Limb (tissue), 2 donors: ENCODE data around the gene RTL5.
"Not testable (repeated sequence)": the region's sequence is repeated elsewhere in the genome, so short reads cannot be mapped to it uniquely, and the experiment has no call there.

Source experiments
- DNase-seq, 2 donors: peaks; one replicate each; pipeline ENCODE4 v3.0.0-alpha.2; 2016; ENCODE audit errors: extremely low spot score in 2 of 2

Gene RTL5

DNA sequence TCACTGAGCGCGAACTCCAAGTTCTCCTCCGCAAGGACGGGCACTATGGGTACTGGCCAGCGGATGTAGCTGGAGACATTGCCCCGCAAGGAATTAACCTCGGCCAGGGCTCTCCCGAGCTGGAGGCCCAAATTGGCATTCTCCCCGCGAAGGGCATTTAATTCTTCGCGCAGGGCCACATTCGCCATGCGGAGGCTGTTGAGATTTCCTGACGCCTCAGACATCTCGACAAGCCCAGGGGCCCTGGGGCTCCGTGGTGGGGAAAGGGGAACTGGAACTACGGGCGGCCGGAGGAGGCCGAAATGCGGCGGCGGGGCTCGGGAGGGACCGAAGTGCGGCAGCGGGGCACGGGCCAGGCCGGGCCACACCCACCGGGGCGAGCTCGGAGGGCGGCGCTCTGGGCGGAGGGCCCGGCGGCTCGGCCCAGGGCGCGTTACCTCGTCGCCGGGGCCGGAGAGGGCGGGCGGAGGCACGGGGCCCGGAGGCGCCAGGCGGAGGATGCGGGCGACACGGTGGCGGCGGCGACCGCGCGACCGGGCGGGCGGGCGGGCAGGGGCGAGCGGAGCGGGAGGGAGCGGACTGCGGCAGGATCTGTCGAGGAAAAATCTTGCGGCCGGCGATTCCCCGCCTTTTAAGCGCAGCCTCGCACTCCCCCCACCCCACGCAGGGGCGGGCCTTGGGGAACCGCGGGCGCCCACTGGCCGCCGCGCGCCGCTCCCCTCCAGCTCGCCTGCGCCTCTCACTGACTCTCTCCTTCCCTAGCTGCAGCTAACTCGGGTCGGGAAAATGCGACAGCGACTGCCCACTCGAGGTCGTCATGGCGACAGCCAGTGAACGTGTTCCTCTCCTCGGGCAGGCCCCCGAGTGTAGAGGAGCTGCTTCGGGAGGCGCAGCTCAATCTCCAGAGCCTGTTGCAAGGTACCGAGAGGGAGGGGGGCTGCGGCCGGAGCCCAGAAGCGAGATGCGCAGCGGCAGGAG lies at the start of gene RTL5:
Gene RTL5, minus strand, starts transcription at position 599 of the 978 bp plus-strand sequence.
- DNase-seq: peak; percentile 77 to 87

GRCh38 chrX:72180539-72180938 lies 48.8 kb upstream of the RTL5 start:
- no peak for DNase-seq

GRCh38 chrX:72176981-72177380 lies 45.3 kb upstream of the RTL5 start:
- no peak for DNase-seq

DNA sequence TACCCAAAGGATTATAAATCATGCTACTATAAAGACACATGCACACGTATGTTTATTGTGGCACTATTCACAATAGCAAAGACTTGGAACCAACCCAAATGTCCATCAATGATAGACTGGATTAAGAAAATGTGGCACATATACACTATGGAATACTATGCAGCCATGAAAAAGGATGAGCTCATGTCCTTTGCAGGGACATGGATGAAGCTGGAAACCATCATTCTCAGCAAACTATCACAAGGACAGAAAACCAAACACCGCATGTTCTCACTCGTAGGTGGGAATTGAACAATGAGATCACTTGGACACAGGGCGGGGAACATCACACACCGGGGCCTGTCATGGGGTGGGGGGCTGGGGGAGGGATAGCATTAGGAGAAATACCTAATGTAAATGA lies 44.6 kb upstream of the RTL5 start:
- DNase-seq: not testable (repeated sequence)

- DNase-seq: no peak
Observed at GRCh38 chrX:72169008-72169728, 37.5 kb upstream of the RTL5 start.

GRCh38 chrX:72165551-72165950 lies 33.8 kb upstream of the RTL5 start:
- DNase-seq: no peak

GRCh38 chrX:72159769-72160168 lies 28.1 kb upstream of the RTL5 start:
- DNase-seq: no peak

- no peak for DNase-seq
Observed at GRCh38 chrX:72158773-72159172, 27.1 kb upstream of the RTL5 start.

DNA sequence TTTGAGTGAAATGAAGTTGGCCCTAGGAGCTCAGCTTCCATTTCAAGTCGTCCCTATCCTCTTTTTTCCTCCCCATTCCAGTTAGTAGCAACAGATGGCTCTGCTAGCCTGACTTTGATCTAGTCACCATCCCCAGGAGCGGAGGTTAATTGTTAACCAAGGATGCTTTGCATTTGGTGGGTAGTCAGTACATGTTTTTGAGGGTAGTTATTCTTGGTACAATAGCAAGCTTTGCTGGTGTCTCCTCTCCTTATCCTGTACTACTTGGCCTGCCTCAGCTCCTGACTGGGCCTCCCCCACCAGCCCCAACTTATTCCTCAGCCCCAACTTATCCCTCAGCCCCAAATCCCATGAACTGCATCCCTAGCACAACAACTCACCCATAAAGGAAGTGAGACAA lies 14.8 kb upstream of the RTL5 start:
- DNase-seq: no peak

GRCh38 chrX:72145181-72145580 lies 13.5 kb upstream of the RTL5 start:
- no peak for DNase-seq

GRCh38 chrX:72143609-72143907 lies 11.8 kb upstream of the RTL5 start:
- DNase-seq: no peak

DNA sequence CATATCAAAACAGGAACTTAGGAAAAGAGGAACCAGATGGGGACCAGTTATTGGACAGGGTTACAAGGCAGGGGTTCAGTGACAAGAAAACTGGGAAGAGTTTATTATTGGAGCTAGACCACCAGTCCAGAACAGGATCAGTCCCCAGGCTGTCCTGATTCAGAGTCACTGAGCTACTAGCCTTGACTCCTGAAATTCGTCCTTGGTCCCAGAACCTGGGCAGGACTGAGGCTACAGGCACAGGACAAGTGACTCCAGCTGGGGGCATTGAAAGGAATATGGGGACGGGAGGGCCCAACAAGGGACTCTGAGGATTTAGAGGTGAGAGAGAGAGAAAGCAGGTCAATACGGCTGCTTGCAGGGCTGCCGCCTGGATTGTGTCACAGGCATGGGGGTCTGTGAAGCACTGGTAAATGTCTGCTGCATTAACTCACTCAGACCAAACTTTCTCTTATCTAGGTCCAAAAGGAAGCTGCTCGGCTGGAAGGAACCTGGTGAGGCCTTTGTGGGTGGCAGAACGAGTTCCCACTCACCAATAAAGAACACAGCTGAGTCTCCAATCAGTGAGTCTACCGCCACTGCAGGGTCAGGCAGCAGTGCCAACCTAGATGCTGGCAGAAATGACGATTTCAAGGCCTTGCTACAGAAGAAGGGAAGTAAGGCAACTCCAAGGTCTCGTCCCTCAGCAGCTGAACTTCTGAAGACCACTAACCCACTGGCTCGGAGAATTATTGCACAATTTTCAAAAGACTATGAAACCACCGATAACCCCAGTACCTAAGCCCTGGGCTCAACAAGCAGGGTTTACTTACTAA lies 11.3 kb upstream of the RTL5 start:
- DNase-seq: no peak

DNA sequence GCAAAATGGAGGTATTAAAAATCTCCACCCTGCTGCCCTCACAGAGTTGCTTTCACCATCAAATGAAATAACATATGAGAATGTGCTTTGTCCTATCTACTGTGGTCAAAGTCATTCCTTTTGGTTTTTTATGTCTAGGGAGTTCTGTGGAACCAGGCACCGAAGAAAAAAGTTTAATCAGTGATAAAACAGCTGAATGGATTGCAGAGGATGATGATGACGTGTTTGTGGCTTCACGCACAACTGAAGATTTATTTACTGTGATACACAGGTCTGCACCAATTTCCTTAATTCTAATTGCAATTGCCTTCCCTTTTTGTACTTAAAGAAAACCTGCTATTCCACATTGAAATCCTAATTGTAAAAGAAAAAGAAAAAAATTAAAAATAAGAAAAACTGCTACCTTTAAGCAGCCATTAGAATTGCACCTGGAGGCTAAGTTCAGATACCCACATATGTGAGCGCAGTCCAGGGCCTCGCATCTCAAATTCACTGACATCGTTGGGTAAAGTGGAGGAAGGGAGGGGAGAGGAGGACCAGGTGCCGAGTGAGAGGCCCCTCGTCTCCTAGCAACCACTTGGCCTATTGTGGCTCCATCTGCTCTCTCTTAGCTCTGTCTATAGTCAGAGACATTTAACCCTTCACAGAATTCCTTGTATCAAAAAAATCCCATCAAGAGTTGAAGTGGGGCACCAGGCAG lies 10.5 kb upstream of the RTL5 start:
- peak; percentile 56 to 58 for DNase-seq

GRCh38 chrX:72141372-72142004 lies 9.8 kb upstream of the RTL5 start:
- DNase-seq: no peak

GRCh38 chrX:72139538-72139937 lies 7.8 kb upstream of the RTL5 start:
- DNase-seq: no peak

DNA sequence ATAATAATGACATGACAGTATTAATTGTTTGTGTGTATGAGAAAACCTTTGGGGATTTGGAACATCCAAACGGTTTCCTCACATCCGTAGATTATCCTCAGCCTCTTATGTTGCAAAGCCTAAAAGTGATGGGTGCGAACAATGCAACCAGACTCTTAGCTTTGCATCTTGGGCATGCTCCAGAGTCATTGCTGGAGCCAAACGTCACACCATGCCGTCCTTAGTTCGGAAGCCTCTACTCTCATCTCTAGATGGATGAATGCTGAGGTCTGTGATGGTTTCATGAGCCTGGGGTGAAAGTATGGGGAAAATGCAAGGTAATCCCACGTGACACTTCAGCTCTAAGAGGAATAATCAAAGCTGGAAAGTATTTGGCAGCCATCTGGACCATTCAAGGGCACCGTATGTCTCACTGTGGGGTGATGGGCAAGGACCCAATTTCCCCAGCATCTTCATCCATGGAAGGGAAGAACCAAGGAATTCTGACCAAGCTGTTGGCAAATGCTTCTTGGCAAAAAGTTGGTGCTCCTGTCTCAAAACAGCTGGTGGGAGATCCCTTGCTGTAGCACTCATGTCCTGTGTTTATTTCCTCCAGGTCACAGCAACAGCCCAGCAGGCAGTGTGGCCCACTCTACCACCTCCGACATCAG lies 6.3 kb upstream of the RTL5 start:
- DNase-seq: no peak

- DNase-seq: no peak
Observed at GRCh38 chrX:72133851-72134546, 2.3 kb upstream of the RTL5 start.

DNA sequence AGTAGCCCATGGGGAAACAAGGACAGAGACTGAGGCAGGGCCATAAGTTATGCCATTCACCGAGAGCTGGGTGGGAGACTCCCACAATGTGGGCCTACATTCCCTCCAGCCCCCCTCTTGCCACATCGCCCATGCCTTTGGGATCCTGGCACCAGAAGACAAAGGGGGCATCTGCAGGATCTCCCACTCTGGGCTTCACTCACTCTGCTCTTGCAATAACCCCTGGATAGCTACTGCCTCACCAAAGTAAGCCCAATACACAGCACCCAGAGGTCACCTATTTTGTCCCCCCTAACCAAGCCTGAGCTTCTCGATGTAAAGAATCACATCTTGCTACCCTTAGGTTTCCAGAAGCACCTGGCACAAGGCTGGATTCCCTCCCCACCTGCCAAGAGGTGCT lies 741 bp upstream of the RTL5 start:
- DNase-seq: no peak

- no peak for DNase-seq
Observed at GRCh38 chrX:72130762-72131250, 909 bp downstream of the RTL5 start.
